ENCODE measurements around the gene HOXD10.

GRCh38 chr2:176160986-176161824 lies 44.6 kb downstream of the HOXD10 start:
- TF ChIP-seq CTCF (IDR thresholded peaks at IDR 0.05; ENCODE audit: low read depth, low read length): no peak
- TF ChIP-seq EZH2phosphoT487 (IDR thresholded peaks at IDR 0.05; ENCODE audit: low read depth): no peak

Measured in OCI-LY3 (cell line).